ENCODE measurements around the gene NKX2-1. TPM values are rescaled to one million over a fixed set of nuclear protein-coding genes. Genes with fewer than 3 reads are reported as not detected.

The NKX2-1 gene
- total and polyA plus RNA-seq, 2 of the 13 experiments (the other 11 are each of a cell fraction or from before 2014, with no cell fraction given), result not detected

GRCh38 chr14:36512585-36513003 is 7.4 kb downstream of the NKX2-1 start:
- Histone ChIP-seq H3K4me3 (replicated peaks in 1 of 3; ENCODE audit: insufficient read depth in 1 of 3, low read depth in 2 of 3, low read length in 3 of 3) (no peak overlapping the region), H3K27me3 (ENCODE audit: control insufficient read depth in 1 of 2, insufficient read depth in 2 of 2, low read length in 2 of 2) (peaks cover 40 to 90% of the 10 kb centered on the region in 2 experiments), H3K36me3 (replicated peaks in 1 of 2; ENCODE audit: control insufficient read depth in 1 of 2, insufficient read depth in 2 of 2, low read length in 2 of 2) (no peaks in the 10 kb centered on the region), H2AFZ (ENCODE audit: low read length) (no peak overlapping the region), H3K79me2 (ENCODE audit: insufficient read depth, low read length) (no peaks in the 10 kb centered on the region), H3K9me3 (ENCODE audit: low read length) (no peaks in the 10 kb centered on the region), H3K4me1 (ENCODE audit: insufficient read depth, low read length) (no peaks in the 10 kb centered on the region), H3K27ac (ENCODE audit: extremely low read length, insufficient read depth, low read length) (no peak overlapping the region), H3K9ac (ENCODE audit: insufficient read depth, low read depth, low read length) (no peak overlapping the region), H4K20me1 (ENCODE audit: insufficient read depth, low read length) (no peaks in the 10 kb centered on the region), H3K4me2 (ENCODE audit: low read depth, low read length) (no peak overlapping the region)
- TF ChIP-seq ZBTB43 (CRISPR knock-in tag; conservative IDR thresholded peaks at IDR 0.05) (no peak), HOMEZ (CRISPR knock-in tag; IDR thresholded peaks at IDR 0.05; ENCODE audit: low read depth) (no peak), NKX3-1 (CRISPR knock-in tag; IDR thresholded peaks at IDR 0.05) (no peak), MAFF (IDR thresholded peaks at IDR 0.05; ENCODE audit: low read depth, low read length) (no peak), ZNF234 (CRISPR knock-in tag; conservative IDR thresholded peaks at IDR 0.05) (no peak), HES4 (CRISPR knock-in tag; IDR thresholded peaks at IDR 0.05; ENCODE audit: borderline replicate concordance) (no peak)
- WGBS (ENCODE audit: low lambda C conversion rate), result 3% methylated on average over 9 of the region's 9 CpGs
- intact Hi-C loops (cut with micrococcal nuclease; ENCODE audit: unreplicated experiment), result no loop called here
- FAIRE-seq (no peak), ATAC-seq (no peak), DNase-seq (ENCODE audit: low spot score) (no peak)
- ChIA-PET CTCF (ENCODE audit: low intra/inter-chr PET ratio, low total read pairs) (no interaction called here), POLR2A (no interaction called here)
- in situ Hi-C loops (cut with HindIII; ENCODE audit: extremely low pct_ligation_motif_present, low pct_unique_long_range_greater_than_20kb), result no loop called here
- BruUV-seq (replicated peaks), result no TSS peak

Measured in HepG2 (cell line).